Measurements from ENCODE around the gene DENND1A.

Gene DENND1A

GRCh38 chr9:123377211-123377971 lies 552.5 kb downstream of the DENND1A start:
- no peak for DNase-seq

- DNase-seq: no peak
Observed at GRCh38 chr9:123376218-123377071, 553.5 kb downstream of the DENND1A start.

GRCh38 chr9:123375469-123376132 lies 554.3 kb downstream of the DENND1A start:
- DNase-seq: peak in 2 of 3 donors; percentile 22 to 62

- no peak for DNase-seq
Observed at GRCh38 chr9:123373946-123374345, 556.0 kb downstream of the DENND1A start.

- no peak for DNase-seq
Observed at GRCh38 chr9:123373447-123373923, 556.4 kb downstream of the DENND1A start.

- no peak for DNase-seq
Observed at GRCh38 chr9:123372766-123373446, 557.0 kb downstream of the DENND1A start.

GRCh38 chr9:123371805-123372590 lies 557.9 kb downstream of the DENND1A start:
- no peak for DNase-seq

- DNase-seq: no peak
Observed at GRCh38 chr9:123371228-123371584, 558.7 kb downstream of the DENND1A start.

GRCh38 chr9:123370526-123371227 lies 559.2 kb downstream of the DENND1A start:
- no peak for DNase-seq

GRCh38 chr9:123370108-123370507 lies 559.8 kb downstream of the DENND1A start:
- no peak for DNase-seq

GRCh38 chr9:123369296-123369695 lies 560.6 kb downstream of the DENND1A start:
- no peak for DNase-seq

GRCh38 chr9:123368536-123369153 lies 561.3 kb downstream of the DENND1A start:
- DNase-seq: no peak

- no peak for DNase-seq
Observed at GRCh38 chr9:123368023-123368422, 561.9 kb downstream of the DENND1A start.

- no peak for DNase-seq
Observed at GRCh38 chr9:123365881-123366528, 563.9 kb downstream of the DENND1A start.

GRCh38 chr9:123365287-123365880 lies 564.5 kb downstream of the DENND1A start:
- no peak for DNase-seq

GRCh38 chr9:123364241-123364824 lies 565.6 kb downstream of the DENND1A start:
- DNase-seq: peak; percentile 52 to 81 (median 71)

GRCh38 chr9:123362856-123363255 lies 567.1 kb downstream of the DENND1A start:
- no peak for DNase-seq

- DNase-seq: no peak
Observed at GRCh38 chr9:123361731-123362510, 568.0 kb downstream of the DENND1A start.

Data from suppressor macrophage treated with lipopolysaccharide for 1 hour (primary cell).